GM21528 (cell line): ENCODE results near the gene HIGD1B.
"Not testable (repeated sequence)": the region's sequence is repeated elsewhere in the genome, so short reads cannot be mapped to it uniquely, and the experiment has no call there.

Experiments used
- ATAC-seq: cut with Tn5 transposase; IDR thresholded peaks from one replicate; pipeline ENCODE4 v1.9.1; 2021; ENCODE audit warnings: mild to moderate bottlenecking, moderate library complexity; ENCODE audit not compliant: unreplicated experiment, low FRiP score

HIGD1B gene

GRCh38 chr17:44847586-44847985 lies at the start of gene HIGD1B:
HIGD1B (plus strand) TSS chr17:44847883; CDS start chr17:44848153, 270 bp downstream.
- ATAC-seq, result no peak

- ATAC-seq, result no peak
Observed at GRCh38 chr17:44798356-44798755, 49.3 kb upstream of the HIGD1B start.

DNA sequence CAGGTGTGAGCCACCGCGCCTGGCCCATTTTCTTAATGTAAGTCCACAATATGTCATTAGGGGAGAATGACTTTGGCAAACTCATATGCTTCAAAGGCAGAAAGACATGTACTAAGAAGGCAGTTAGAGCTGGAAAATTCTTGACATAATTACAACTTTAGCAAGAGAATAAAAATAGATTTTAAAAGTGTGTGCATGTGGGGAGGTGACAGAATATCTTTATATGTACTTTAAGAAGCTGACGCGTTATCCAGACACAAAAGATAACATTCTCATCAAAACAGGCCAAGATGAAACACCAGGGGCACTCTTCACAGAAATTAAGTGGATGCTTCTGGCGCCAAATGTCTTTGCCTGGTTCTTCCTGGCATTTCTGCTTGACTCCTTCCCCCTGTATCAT lies 45.8 kb upstream of the HIGD1B start:
- no peak for ATAC-seq

GRCh38 chr17:44804302-44805089 lies 43.2 kb upstream of the HIGD1B start:
- ATAC-seq, result no peak

DNA sequence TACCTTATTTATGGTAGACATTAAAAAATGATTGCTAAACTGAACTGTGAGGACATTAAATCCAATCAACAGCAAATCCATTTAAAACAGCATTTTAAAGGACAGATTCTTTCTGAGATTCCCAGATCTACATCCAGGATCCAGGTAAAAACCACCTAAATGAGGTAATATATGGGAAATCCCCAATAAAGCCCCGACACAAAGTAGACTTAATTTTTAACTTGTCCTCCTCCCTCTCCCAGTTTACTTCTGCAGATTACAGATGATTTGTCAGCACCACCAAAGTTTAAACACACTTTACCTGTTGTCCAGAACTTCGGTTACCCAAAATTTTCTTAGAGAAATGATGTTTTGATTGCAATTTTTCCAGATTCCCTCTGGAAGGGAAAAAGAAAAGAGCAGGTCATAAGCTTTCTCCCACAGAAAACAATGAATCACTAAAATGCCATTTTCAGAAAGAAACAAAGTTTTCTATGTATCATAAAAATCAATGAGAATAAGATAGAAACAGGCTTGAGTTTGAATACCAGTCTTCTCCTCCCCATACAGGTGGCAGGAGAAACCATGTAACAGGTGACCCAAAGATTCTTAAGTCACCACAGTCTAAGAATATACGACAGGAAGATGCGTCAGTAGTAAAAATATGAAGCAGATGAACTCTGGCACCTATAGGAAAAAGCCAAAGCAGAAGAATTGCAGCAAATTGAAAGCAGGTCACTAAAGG lies 40.4 kb upstream of the HIGD1B start:
- ATAC-seq, result no peak

GRCh38 chr17:44807817-44808155 lies 39.9 kb upstream of the HIGD1B start:
- no peak for ATAC-seq

- no peak for ATAC-seq
Observed at GRCh38 chr17:44808156-44808555, 39.5 kb upstream of the HIGD1B start.

GRCh38 chr17:44808656-44809388 lies 38.9 kb upstream of the HIGD1B start:
- not testable (repeated sequence) for ATAC-seq

DNA sequence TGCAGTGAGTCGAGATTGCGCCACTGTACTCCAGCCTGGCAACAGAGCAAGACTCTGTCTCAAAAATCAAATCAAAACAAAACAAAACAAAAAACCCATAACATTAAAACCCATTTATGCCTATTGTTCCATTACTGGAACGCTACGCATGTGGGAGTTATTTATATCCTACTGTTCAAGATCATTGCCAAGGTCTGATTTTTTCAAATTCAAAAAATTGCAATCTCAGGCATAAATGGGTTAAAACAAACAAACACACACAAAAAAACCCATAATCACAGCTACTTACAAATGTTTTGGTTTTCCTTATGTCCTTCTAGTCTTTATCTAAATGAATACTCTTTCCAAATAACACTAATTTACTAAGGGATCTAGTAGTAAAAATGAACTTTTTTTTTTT lies 35.4 kb upstream of the HIGD1B start:
- no peak for ATAC-seq

- not testable (repeated sequence) for ATAC-seq
Observed at GRCh38 chr17:44818508-44818907, 29.2 kb upstream of the HIGD1B start.

DNA sequence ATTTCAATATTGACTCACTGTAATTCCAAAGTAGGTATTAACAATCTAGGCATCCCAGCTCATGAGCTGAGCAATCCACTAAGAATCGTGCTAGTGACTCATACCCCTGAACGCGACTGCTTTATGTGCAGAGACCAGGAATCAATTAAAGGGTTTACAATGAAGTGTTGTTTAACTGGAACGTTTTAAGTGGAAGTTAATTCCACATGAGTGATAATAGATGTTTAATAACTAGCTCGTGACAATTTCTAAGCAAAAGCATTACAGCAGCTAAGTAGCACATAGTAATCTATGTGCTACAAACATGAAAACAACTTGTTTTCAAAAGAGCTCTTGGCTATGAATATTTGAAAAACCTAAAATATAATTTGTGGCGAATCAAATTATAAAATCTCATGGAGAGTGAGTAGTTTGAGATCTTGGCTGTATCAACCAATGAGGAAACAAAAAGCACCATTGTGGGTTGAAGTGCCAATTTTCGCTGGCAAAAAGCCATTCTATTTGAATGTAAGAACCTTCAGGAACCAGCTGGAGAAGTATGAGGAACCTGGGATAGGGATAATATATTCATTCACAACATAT lies 27.0 kb upstream of the HIGD1B start:
- no peak for ATAC-seq

GRCh38 chr17:44825236-44825635 lies 22.4 kb upstream of the HIGD1B start:
- not testable (repeated sequence) for ATAC-seq

DNA sequence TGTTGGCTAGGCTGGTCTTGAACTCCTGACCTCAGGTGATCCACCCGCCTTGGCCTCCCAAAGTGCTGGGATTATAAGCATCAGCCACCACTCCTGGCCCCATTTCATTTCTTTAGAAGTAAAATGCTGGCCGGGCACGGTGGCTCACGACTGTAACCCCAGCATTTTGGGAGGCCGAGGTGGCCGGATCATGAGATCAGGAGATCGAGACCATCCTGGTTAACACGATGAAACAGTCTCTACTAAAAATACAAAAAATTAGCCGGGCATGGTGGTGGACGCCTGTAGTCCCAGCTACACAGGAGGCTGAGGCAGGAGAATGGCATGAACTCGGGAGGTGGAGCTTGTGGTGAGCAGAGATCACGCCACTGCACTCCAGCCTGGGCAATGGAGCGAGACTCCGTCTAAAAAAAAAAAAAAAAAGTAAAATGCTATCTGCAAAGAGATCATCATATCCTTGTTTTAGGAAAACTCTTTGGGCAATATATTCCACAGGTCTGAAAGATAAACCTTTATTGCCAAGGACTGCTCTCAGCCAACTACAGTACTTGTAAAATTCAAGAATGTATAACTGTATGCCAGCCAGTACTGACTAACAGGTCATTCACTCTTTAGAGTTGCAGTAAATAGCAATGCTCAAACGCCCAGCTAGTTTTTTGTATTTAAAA lies 21.4 kb upstream of the HIGD1B start:
- no peak for ATAC-seq

GRCh38 chr17:44827863-44828262 lies 19.8 kb upstream of the HIGD1B start:
- no peak for ATAC-seq

DNA sequence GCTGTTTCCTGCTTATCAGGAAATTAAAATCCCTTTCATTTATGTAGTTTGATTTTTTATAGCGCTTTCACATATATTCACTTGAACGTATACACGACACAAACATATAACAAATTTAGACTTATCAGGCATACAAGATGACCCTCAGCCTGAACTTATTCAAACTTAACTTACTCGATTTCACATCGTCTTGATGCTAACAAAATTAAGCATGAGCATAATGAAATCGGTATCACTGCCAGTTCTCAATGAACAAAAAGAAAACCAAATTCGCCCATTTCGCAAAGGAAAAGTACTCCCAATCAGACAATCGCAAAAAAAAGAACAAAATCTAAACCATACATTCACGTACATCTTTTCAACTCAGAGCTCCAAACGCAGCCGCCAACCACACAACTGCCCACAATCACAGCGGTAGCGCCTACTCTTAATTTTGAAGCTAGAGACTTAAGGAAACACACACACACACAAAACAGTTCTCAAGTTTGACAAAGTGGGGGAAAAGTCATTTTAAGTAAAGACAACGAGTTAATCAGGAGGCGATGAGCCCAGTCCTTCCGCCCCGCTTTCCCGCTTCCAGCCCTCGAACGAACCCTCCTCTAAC lies 18.7 kb upstream of the HIGD1B start:
- no peak for ATAC-seq

DNA sequence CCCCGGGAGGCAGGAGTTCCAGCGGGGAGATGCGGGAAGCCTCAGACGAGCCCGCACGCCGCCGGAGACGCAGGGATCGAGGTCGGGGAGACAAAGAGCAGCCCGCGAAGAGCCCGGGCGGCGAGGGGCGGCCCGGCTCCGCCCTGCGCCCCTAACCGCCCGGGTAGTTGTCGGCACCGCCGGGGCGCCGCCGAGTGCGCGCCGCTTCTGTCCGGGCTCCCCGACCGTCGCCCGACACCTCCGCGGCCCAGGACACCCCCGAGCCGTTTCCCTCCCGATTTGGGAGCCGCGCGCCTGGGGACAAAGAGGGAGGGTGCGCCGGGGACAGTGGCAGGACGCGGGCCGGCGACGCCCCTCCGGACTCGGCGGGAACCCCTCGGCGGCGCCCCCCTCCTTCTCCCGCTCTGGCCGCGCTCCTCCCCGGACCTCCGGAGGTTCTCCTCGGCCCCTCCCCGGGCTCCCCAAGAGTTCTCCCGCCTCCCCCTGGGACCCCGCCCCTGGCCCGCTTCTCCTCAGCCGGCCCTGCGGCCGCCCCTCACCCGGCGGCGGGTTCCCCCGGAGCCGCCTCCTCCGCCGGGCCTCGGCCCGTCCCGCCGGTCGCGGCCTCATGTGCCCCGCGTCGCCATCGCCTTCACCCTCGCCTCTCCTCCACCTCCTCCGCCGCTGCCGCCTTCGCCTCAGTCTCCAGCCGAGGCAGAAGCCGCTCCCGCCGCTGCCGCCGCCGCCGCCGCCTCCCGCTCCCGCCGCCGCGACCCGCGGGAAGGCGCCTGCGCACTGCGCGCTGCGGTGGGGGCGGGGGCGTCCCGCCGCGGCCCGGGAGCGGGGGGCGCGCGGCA lies 17.9 kb upstream of the HIGD1B start, which contains the start of gene GJC1:
Gene GJC1, minus strand, starts transcription at position 765 of the 836 bp plus-strand sequence. CDS start 24,470 bp downstream, outside the sequence.
- ATAC-seq, result no peak

GRCh38 chr17:44830359-44831288 lies 17.1 kb upstream of the HIGD1B start:
- no peak for ATAC-seq

- ATAC-seq, result no peak
Observed at GRCh38 chr17:44831371-44831770, 16.3 kb upstream of the HIGD1B start.
